HG03378 (cell line): ENCODE data around the gene WBP1.
A peak's percentile ranks its signal among the peaks of the same experiment; 100 is the strongest.
"Not testable (repeated sequence)": the region's sequence is repeated elsewhere in the genome, so short reads cannot be mapped to it uniquely, and the experiment has no call there.

ENCODE experiments used
- ATAC-seq: cut with Tn5 transposase; IDR thresholded peaks from one replicate; pipeline ENCODE4 v1.9.1; 2021; ENCODE audit warnings: mild to moderate bottlenecking, moderate library complexity; ENCODE audit not compliant: unreplicated experiment

The WBP1 gene

GRCh38 chr2:74481431-74481830, 23.2 kb downstream of the WBP1 start:
- no peak for ATAC-seq

- ATAC-seq = peak; percentile 30
These were observed 23.9 kb downstream of the WBP1 start for GRCh38 chr2:74481961-74482800.

DNA sequence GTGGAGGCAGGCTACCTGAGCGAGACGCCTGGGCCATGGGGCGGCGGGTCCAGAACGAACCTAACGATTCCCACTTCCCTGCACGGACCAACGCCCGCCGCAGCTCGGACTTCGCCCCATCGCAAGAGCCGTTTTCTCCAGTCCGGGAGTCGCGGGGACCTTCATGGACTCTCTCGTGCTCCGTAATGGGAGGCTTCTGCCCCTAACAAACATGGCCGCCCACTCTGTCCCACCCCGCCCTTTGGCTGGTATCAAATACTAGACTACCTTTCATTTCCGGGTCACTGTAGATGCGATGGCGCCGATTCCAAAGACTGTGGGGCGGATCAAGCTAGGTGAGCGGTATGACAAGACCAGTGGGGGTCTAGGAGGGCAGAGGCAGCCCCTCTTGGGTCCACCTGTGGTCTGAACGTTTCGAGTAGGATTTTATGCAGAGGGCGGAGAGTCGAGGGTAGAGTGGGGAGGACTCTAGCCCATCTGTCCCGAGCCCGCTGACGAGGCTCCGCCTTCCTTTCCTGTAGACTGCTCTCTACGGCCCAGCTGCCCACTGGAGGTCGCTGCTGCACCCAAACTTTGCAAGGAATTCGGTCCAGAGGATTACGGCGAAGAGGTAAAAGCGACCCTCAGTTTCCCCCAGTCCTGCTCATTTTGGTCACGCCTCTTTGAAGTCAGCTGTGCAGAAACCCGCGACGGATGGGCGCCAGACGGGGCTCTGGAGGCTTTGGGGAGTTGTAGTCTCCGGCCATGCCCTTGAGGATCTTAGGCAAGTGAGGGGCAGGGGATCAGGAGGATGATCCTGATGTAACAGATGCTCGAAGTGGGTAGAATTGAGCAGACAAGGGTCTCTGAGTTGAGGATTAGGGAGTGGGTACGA, 24.8 kb downstream of the WBP1 start, which contains the start of the genes CCDC142 and TTC31:
CCDC142 (minus strand) TSS at position 198 of the 874 bp plus-strand sequence; CDS start at position 37, 161 bp downstream.
TTC31 (plus strand) TSS at position 281 of the 874 bp plus-strand sequence; CDS start at position 296, 15 bp downstream.
- ATAC-seq = peak; percentile 88

- not testable (repeated sequence) for ATAC-seq
These were observed 25.5 kb downstream of the WBP1 start for GRCh38 chr2:74483675-74484164.

DNA sequence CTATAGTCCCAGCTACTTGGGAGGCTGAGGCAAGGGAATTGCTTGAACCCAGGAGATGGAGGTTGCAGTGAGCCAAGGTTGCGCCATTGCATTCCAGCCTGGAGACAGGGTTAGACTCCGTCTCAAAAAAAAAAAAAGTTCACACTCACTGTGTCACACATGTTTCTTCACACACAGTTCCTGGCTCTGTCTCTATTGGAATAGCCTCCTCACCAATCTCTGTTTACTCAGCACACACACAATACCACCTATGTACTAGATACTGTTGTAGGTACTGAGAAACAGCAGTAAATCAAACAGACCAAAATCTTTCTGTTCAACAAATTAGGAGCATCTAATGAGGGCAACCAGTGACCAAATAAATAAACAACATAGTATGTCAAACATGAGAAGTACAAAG, 27.9 kb downstream of the WBP1 start:
- no peak for ATAC-seq

DNA sequence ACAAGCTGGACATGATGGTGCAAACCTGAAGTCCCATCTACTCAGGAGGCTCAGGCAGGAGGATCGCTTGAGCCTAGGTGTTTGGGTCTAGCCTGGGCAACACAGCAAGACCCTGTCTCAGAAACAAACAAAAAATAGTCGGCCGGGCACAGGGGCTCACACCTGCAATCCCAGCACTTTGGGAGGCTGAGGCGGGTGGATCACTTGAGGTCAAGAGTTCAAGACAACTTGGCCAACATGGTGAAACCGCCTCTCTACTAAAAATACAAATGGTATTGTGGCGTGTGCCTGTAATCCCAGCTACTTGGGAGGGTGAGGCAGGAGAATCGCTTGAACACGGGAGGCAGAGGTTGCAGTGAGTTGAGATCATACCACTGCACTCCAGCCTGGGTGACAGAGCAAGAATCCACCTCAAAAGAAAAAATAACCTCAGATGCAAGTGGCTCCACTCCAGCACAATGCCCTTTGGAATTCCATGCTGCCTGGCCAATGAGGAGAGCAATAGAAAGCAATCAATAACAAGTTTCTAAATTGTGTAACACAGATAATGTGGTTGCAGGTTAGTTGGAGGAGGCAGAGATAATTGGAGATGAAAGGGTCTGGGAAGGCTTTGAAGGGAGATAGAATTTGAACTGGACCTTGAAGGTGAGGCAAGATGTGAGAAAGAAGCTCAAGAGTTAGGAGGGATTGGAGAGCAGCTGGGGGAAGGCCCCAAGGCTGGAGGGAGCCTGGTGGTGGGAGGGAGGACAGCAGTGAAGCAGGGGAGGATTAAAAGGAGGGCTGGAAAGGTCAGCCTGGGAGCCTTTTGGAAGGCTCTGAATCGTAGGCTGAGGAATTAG, 30.6 kb downstream of the WBP1 start:
- no peak for ATAC-seq

DNA sequence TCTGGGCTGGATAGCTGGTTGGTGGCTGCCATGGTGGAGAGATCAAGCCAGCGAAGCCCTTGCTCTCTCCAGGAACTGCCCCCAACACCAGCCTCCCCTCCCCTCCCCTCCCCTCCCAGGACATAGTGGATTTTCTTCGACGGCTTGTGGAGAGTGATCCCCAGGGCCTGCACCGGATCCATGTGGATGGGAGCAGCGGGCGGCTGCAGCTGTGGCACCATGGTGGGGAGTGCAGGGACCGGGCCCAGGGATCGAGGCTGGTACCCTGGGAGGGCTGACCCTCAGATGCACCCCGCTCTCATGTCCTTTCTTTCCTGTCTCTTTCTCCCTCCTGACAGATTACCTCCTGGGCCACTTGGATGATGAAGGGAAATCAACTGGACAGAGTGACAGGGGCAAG, 31.7 kb downstream of the WBP1 start:
- no peak for ATAC-seq

DNA sequence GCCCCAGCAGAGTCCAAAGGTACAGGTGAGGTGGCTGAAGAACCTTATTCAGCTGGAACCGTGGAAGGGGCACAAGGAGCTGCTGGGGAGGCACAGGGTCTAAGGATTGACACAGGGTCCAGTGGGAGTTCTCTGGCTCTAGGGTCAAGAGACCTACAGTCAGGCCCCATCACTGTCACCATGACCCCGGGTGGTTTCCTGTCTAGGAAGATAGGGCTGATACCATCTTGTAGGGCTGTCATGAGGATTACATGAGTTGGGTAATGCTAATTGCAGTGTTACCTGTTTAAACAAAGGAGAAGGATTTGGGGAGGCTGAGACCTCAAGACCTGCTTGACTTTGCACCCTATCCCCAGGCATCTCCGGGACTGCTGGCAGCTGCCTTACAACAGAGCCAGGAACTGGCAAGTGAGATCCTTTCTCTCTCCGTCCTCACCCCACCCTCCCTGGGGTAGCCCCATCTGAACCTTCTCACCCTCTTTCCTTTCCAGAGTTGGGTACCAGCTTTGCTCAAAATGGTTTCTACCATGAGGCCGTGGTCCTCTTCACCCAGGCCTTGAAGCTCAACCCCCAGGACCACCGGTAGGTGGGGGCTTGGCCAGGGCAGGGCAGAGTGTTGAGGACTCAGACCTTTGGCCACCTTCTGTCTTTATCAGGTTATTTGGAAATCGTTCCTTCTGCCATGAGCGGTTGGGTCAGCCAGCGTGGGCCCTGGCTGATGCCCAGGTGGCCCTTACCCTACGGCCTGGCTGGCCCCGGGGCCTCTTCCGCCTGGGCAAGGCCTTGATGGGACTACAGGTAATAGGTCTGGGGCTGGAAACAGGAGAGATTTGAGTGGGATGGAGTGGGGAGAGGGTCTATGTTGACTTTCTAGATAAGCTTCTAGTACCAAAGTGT, 33.7 kb downstream of the WBP1 start:
- ATAC-seq = no peak

DNA sequence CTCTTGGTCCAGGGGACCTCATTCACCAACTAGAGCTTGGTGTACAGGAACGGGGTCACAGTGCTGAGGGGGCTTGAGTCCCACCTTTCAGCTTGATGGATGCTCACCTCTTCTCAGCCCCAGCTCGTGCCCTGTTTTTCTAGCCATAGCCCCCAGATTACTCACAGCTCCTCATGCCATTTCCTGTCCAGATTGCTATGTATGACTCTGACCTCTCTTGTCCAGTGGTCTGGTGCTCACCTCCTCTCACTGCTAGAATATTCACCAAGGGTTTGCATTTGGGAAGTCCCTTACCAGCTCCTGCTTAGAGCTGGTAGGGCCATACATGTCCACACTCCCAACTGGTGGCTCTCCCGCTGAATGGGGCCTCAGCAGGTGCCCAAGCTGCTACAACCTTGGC, 35.3 kb downstream of the WBP1 start:
- ATAC-seq = no peak

DNA sequence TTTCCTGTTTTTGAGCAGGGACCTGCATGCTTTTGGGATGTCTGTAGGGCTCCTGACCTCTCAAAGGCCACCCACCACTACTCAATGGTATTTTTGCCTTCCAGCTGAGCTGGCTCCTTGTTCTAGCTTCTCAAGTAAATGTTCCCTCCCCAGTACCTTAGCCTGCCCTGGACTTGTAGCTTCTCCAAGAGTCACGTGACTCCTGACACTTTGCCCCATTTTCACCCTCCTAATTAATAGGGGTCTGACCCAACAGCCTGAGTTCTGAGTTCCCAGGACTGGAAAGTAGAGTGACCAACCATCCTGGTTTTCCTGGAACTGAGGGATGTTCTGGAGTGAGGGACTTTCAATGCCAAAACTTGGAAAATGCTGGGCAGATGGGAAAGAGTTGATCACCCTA, 37.2 kb downstream of the WBP1 start:
- ATAC-seq = no peak

- no peak for ATAC-seq
These were observed 38.9 kb downstream of the WBP1 start for GRCh38 chr2:74496997-74497776.

DNA sequence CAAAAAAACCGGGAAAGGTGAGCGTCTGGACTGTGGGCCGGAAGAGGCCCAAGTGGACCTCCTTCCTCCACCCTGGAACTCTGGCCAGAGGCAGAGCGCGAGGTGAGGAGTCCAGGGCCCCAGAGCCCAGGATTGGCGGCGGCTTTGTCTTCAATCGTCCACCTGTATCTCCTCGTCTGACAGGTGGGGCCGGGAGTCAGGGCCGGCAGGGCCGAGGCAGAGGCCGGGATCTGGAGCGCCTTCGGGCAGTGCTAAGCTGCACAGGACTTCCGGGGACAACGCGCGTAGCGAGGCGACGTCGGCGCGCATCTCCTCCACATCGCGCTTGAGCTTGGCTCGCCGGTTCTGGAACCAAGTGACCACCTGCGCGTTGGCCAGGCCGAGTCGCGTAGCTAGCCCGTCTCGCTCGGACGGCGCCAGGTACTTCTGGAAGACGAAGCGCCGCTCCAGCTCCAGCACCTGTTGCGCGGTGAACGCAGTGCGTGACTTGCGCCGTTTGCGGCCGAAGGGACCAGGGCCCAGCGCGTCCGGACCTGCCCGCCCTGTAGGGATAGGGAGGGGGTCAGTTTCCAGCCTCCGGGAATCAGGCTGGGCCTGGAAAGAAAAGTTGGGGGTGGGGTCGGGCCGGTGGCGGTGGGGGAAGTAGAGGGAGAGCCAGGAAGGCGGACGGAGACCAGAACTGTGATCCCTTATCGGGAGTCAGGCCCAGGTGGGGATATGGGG, 39.7 kb downstream of the WBP1 start:
- ATAC-seq = no peak

DNA sequence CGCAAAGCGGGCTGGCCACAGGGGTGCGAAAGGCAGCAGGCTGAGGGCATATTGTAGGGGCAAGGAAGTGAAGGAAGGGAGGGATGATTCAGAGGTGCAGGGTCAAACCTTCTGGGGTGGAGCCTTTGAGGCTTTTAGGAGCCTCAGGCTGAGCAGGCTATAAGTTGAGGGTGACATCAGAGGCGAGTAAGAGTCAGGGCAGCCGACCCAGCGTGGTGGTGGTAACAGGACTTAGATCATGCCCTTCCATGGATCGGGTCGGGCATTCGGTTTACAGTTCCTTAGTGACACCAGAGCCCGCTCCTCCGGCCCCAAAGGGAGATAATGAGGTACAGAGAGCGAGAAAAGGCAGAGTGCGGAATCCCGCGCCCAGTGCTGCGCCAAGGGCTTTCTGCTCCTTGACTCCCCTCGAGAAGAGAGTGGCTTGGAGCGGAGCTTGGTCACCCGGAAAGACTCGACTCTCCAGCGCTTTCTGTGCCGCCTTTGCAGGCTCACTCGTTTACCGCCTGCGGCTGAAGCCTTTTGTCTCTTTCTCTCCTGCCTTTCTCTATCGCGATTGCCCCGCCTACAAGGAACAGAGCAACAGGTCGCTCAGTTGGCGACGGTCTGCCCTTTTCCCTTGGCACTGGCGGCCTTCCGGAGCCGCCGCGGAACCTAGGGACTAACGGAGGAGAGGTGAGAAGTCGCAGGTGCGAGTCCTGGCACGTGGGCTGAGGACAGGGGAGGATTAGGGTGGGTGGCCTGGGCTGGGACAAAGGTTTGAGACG, 40.4 kb downstream of the WBP1 start:
- ATAC-seq = no peak

GRCh38 chr2:74499267-74499939, 41.2 kb downstream of the WBP1 start, which contains the start of gene LBX2:
Gene LBX2, minus strand, starts transcription at chr2:74499603. Its CDS starts 66 bp downstream, at chr2:74499537.
- ATAC-seq = no peak

DNA sequence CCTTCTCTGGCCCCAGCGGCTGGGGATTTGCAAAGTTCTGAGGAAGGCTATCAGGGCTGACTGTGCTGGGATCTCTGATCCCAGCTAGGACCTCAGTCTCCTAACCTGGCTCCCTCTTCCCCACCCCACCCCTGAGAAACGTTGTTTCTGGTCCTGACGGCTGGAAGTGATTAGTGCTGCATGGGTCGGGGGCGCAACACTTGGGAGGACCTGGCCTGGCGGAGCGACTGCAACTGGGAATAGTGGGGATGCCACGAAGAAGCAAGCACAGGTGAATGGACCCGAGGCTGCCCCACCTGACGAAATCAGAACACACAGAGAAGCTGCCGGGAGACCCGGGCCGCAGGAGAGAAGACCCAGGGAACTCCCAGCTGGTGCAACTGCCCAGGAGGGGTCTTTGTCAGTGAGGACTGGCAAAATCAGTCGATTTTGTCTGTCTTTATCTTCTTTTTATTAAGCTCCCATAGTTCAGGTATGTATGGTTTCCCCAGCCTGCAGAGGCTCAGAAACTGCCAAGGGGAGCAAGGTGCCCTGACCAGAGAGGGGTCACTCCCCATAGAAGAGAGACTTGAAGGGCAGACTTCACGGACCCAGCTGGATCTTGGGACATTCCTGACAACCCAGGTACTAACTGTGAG, 41.8 kb downstream of the WBP1 start:
- ATAC-seq = no peak

DNA sequence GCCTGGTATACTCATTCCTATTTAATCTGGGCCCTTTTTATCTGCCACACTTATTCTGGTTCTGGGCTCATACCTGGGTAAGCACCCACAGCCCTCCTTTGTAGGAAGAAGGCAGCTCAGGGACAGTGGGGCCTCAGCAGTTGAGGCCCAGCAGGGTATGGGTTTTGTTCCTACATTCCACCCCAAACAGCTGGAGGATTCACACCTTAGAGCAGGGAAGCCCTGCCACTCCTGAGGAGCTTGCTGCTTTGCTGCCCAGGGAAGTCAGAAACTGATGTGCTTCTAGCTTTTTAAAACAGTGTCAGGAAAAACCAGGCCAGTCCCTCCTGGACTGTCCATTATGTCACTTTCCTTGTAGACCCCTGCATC, 42.3 kb downstream of the WBP1 start:
- ATAC-seq = no peak
